Breast epithelium (tissue), 3 donors: ENCODE measurements around the gene PLEKHG4B.

Experiments
- POLR2AphosphoS5 ChIP-seq, 3 donors: sonication (generic); formaldehyde crosslinking; IDR thresholded peaks; one replicate each; pipeline ENCODE4 v1.6.1; 2017; ENCODE audit warnings: antibody characterized with exemption in 3 of 3
- TF ChIP-seq, protein P1 (sequence below), 3 donors: fragments of 450-650 bp; IDR thresholded peaks; one replicate each; pipeline ENCODE4 v1.5.1; 2016 to 2017; ENCODE audit warnings: antibody characterized with exemption in 3 of 3, mild to moderate bottlenecking in 3 of 3, moderate library complexity in 3 of 3

DNA sequence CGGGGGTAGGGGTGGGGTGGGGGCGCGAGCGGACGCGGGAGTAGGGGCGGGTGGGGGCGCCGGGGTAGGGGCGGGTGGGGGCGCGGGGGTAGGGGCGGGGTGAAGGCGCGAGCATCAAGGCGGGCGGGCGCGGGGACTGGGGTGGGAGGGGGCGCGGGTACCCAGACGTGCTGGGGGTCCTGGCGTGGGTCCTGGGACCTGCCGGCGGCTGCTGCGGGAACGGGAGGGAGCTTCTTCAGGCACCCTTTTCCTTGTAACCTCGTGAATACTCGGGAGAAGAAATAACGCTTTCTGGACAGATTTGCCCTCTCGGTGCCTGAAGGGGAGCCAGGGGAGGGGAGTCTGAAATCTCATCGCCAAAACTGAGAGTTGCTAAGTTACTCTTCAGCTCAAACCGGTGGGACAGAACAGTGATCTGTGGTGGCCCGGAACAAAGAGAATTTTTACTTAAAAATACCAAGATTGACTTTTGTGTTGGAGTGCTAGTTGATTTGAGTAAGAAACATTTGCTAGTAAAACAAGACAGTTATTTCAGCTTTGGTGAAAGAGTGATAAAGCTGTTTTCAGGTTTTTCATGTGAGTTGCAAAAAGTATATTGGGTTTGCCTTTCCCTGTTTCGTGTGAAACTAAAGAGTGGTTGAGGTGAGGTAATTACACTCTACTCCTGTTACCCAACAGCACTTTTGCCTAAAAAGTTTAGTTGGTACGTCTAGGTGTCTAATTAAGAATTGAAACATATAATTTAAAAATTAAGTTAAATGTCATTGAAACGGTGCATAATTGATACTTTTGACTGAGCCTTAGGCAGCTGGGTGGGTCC, 643 bp downstream of the PLEKHG4B start:
- no peak for TF ChIP-seq POLR2AphosphoS5 (IDR thresholded peaks at IDR 0.05)
- TF ChIP-seq, protein P1, sequence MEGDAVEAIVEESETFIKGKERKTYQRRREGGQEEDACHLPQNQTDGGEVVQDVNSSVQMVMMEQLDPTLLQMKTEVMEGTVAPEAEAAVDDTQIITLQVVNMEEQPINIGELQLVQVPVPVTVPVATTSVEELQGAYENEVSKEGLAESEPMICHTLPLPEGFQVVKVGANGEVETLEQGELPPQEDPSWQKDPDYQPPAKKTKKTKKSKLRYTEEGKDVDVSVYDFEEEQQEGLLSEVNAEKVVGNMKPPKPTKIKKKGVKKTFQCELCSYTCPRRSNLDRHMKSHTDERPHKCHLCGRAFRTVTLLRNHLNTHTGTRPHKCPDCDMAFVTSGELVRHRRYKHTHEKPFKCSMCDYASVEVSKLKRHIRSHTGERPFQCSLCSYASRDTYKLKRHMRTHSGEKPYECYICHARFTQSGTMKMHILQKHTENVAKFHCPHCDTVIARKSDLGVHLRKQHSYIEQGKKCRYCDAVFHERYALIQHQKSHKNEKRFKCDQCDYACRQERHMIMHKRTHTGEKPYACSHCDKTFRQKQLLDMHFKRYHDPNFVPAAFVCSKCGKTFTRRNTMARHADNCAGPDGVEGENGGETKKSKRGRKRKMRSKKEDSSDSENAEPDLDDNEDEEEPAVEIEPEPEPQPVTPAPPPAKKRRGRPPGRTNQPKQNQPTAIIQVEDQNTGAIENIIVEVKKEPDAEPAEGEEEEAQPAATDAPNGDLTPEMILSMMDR (IDR thresholded peaks at IDR 0.05), result no peak
